Erythroblast (primary cell): ENCODE data around the gene RBM15.

Source experiments
- DNase-seq, 2 experiments: peaks; one replicate each; lab custom pipeline; 2025; lab: John Stamatoyannopoulos, UW
- GATA1 ChIP-seq: IDR thresholded peaks from 2 replicates; pipeline ENCODE4 v1.6.1; 2011; ENCODE audit warnings: low read depth, mild to moderate bottlenecking, control low read depth, low read length, moderate library complexity
- POLR2A ChIP-seq: IDR thresholded peaks from 2 replicates; pipeline ENCODE4 v1.6.1; 2011; ENCODE audit warnings: mild to moderate bottlenecking, low read length

RBM15 gene

DNA sequence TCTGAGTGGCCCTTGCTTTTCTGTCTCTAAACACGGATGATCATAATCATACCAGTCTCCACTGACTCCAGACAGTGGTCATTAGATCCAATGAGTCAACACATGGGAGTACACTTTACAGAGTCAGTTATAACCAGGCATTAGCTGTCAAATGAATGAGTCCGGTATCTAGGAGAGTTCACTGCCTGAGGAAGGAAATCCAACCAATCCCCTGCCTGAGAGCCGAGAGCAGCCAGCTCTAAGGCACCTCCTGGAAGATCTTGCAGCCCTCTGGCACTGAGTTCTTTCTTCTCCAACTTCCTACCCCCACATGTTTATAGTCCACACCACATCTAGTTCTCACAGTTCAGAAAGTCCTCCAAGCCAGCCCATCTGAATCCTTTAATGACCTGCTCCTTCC lies 29.4 kb upstream of the RBM15 start:
- TF ChIP-seq POLR2A, result no peak
- no peak for TF ChIP-seq GATA1

DNA sequence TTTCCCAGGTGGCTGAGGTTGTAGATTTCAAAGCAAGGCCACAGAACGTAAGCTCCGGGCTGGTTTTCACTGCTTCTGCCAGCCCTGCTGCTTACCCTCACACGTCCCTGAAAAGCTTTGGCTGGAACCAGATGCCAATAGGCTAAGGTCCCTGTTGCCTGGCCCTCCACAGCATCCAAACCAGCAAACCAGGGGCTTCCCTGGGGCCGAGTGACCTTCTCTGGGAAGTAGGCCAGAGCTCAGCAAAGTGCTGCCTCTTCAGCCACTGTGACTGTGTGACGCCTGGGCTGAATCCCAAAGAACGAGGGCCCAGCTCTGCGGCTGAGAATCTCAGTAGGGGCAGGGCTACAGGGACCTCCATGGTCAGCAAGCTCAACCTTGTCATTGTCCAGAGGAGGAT lies 28.9 kb upstream of the RBM15 start:
- no peak for TF ChIP-seq POLR2A
- TF ChIP-seq GATA1, result no peak
- no peak for DNase-seq

More for the DNA sequence above, 29.4 kb upstream of the RBM15 start:
- no peak for DNase-seq

DNA sequence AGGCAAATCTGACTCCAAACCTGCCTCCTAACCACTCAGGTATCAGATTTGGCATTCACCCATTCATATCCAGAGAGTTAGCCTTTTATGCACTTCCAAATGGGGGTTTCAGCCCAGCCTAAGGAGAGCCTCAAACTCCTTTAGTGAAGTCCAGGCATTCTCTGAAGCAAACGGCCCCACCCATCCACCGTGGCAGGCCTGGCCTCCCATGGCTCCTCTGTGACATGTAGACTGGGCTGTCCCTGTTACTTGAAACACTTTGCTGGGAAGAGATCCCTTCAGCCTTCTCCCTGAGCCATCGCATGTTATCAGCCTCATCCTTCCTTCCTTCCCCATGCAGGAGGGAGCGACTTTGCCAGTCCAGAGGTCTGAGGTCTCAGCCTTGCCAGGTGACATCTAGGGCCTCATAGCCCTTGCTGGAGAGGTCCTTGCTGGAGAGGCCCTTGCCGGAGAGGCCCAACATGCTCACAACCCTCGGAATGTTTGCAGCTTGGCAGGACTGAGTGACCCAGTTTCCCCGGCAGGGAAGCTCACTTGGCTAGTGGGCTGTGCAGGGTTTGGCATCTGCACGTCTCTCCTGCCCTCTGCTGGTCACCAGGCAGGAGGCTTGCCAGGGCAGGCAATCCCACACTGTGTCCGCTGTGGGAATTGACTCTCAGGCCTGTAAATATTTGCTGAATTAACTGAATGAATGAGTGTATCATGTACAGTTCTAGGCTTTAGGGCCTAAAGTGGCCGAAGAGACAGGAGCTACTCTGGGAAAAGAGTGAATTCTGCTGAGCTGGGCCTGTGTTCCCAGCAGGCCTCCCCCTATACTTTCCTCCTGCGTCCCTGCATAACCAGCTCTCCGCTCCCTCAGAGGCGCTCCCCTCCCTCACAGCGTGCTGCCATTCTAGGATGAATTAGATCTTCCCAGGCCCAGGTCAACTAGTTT lies 26.7 kb upstream of the RBM15 start:
- TF ChIP-seq POLR2A (no peak), GATA1 (no peak)
- peak; percentile 59 to 72 for DNase-seq

DNA sequence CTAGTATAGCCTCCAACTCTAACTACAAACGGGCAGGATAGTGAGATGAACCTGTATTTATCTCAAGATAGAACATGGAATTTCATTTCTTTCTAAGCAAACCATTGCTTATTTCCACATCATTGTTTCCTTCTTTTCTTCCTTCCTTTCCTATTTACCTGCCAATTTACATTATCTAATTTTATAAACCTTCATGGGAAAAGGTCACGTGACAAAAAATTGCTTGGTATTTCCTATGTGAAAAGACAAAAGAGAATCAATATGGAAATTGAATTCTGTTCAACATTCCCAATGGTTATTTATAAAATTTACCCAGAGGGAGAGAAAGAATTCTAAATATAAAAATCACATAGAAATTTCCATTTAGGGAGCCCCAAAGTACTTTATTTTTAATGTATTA lies 22.4 kb upstream of the RBM15 start:
- no peak for DNase-seq
- TF ChIP-seq POLR2A (no peak), GATA1 (no peak)

DNA sequence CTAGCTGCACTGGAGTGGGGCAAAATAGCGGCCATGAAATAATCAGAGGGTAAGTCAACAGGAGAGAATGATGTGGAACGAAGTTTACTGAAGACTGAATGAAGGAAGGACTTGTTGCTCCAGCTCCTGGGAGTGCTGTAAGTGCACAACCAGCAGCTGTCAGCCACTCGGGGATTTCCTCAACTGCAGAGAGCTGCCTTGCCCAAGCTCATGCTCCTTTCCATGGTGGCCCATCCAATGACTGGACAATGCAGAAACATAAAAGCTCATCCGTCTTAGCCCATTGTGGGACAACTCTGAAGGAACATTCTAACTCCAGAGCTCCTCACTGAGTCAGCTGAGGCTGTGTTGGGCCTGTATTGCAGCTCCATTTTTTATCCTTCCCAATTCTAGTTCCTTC lies 21.1 kb upstream of the RBM15 start:
- DNase-seq, result no peak
- TF ChIP-seq POLR2A (no peak), GATA1 (no peak)

DNA sequence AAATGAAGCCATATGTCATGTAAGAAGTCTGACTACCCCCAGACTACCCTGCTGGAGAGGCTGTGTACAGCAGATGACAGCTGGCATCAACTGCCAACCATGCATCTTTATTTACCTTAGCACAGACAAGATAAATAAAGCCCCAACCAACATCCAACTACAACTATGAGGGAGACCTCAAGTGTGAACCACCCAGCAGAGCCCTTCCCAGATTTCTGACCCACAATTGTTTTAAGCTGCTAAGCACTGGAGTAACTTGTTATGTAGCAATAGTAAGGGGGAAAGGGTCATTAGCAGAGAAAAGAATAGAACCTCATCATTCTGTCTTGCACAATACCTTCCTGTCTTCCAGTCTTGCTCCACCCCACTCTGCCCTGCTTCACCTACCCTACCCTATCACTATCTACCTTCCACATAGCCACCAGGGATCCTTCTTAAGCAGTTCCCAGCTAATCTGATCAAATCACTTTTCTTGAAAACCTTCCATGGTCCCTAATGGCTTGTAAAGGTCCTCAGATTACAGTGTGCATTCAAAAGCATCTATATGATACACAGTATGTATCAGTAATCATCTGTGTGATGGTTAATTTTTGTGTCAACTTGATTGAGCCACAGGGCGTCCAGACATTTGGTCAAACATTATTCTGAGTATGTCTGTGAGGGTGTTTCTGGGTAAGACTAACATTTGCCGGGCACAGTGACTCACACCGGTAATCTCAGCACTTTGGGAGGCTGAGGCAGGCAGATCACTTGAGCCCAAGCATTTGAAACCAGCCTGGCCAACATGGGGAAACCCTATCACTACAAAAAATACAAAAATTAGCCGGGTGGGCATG lies 19.6 kb upstream of the RBM15 start:
- TF ChIP-seq POLR2A (no peak), GATA1 (no peak)

DNA sequence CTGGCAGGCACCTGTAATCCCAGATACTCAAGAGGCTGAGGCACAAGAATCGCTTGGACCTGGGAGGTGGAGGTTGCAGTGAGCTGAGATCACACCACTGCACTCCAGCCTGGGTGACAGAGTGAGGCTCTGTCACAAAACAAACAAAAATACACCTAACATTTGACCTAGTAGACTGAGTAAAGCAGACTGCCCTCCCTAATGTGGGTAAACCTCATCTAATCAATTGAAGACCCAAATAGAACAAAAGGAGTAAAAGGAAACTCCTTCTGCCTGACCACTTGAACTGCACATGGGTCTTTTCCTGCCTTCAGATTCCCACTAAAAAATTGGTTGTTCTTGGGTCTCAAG lies 19.0 kb upstream of the RBM15 start:
- DNase-seq, result no peak
- TF ChIP-seq POLR2A (no peak), GATA1 (no peak)

More for the DNA sequence above, 19.6 kb upstream of the RBM15 start:
- no peak for DNase-seq

DNA sequence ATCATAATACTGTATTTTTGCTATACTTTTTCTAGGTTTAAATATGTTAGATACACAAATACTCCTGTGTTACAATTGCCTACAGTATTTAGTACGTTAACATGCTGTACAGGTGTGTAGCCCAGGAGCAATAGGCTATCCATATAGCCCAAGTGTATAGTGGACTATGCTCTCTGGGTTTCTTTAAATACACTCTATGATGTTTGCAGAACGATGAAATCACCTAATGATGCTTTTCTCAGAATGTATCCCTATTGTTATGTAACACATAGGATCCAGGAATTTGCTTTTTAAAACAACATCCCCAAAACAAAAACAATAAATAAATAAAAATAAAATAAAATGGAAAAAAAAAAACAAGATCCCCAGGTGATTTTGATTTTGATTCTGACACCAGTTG lies 18.1 kb upstream of the RBM15 start:
- DNase-seq, result no peak
- no peak for TF ChIP-seq GATA1

DNA sequence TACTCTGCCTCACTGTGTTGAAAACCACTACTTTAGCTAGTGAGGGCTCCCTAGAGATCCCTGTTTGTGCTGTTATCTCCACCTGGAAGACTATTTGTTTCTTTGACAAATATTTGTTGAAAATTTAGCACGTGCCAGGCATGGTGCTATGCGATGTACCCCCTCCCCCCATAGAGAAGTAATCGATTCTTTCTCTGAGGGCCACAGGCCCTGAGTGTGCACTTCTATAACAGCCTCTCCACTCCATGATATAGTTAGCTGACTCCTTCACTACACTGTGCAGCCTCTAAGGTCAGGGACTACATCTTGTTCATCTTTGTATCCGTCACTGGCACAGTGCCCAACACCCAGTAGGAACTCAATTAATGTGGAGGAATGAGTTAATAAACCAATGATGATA lies 17.3 kb upstream of the RBM15 start:
- no peak for DNase-seq
- TF ChIP-seq GATA1 (no peak), POLR2A (no peak)

DNA sequence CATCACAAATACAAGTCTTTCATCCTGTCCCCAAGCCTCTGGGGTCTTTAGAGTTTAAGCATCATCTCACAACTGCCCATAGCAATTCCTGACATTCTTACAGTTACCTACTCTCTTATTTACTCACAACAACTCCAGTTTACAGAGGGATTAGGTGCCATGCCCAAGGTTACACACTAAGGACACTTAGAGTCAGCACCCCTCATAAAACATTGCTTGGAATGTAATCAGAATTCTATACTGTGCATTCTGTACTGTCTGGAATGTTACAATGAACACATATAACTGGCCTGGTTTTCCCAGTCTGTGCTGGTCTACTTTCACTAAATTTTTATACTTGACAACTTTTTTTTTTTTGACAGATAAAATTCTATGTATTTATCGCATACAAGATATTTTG lies 14.5 kb upstream of the RBM15 start:
- no peak for DNase-seq

DNA sequence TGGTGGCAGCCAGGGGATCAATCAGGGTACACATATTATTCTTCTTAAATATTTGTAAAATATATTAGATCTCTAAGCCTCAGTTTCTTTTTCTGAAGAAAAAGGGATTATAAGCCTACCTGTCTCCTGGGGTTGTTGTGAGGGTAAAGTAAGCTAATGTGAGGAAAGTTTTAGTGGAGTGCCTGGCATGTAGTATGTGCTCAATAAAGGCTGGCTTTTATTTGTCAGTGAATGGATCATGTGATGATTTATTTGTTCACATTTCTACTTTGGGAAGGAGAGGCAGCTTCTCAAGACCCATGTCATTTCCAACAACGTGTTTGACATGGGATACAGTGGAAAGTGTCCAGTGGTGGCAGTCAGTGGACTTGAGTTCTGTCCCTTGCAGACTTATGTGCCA lies 12.4 kb upstream of the RBM15 start:
- TF ChIP-seq POLR2A (no peak), GATA1 (no peak)
- no peak for DNase-seq

More for the DNA sequence above, 14.5 kb upstream of the RBM15 start:
- TF ChIP-seq GATA1 (no peak), POLR2A (no peak)

DNA sequence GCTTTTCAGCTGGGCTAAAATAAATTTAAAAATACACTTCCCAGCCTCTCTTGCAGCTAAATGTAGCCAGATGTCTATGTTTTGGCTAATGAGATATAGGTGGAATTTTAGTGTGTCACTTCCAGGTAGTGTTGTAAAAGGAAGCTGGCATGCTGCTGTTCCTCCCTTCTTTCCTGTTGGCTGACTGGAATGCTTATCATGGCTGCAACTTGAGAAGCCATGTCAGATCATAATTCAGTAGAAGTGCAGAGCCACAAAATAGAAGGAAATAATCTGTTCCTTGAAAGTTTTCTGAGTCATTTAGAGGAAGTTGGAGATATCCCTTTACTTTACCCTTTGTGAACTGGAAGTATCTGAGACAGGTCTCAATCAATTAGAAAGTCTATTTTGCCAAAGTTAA lies 10.9 kb upstream of the RBM15 start:
- no peak for TF ChIP-seq POLR2A
- no peak for TF ChIP-seq GATA1
- DNase-seq, result no peak

DNA sequence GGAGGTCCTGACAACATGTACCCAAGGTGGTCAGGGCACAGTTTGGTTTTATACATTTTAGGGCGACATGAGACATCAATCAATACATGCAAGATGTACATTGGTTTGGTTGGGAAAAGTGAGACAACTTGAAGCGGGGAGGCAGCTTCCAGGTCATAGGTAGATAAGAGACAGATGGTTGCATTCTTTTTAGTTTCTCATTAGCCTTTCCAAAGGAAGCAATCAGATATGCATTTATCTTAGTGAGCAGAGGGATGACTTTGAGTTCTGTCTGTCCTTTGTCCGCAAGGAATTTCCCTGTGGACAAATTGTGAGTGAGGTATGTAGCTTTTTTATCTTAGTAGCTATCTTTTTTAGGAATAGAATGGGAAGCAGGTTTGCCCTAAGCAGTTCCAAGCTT lies 10.5 kb upstream of the RBM15 start:
- DNase-seq, result no peak
- TF ChIP-seq GATA1 (no peak), POLR2A (no peak)

DNA sequence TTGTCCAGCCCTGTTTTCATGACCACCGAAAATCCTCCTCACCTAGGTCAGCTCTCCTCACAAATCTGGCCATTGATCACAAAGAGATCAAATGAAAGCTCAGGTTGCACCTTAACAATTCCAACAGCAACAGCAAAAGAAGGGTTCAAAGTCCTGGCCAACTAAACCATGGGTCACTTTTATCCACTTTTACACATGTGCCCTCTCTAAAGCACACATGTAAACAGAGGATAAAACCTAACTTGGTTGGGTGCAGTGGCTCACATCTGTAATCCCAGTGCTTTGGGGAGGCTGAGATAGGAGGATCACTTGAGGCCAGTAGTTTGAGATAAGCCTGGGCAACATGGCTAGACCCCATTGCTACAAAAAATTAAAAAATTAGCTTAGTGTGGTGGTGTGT lies 3.9 kb upstream of the RBM15 start:
- TF ChIP-seq POLR2A, result no peak
- no peak for TF ChIP-seq GATA1
- DNase-seq, result peak; percentile 21 to 62
